ENCODE results near the gene BHMT. TPM values are rescaled to one million over a fixed set of nuclear protein-coding genes. Genes with fewer than 3 reads are reported as not detected.

The BHMT gene
- total and polyA plus RNA-seq, 9 of the 15 experiments (the other 6 are each of a cell fraction or from before 2014, with no cell fraction given) = not detected

GRCh38 chr5:79088507-79088906 lies 23.1 kb upstream of the BHMT start:
- intact Hi-C loops (cut with micrococcal nuclease) = no loop called here
- ATAC-seq (no peak), DNase-seq (ENCODE audit: extremely low read depth in 1 of 4, low spot score in 3 of 4) (no peak), FAIRE-seq (no peak)
- Histone ChIP-seq H3K4me1 (replicated peaks in 1 of 2; ENCODE audit: control insufficient read depth in 2 of 2, insufficient read depth in 2 of 2, low read length in 2 of 2) (no peaks in the 10 kb centered on the region), H3K4me2 (ENCODE audit: insufficient read depth, low read length) (no peak overlapping the region), H2AFZ (ENCODE audit: low read depth, low read length) (no peak overlapping the region), H3K4me3 (no peak overlapping the region), H3K9me3 (replicated peaks; ENCODE audit: control insufficient read depth, insufficient read depth, low read depth, low read length) (no peaks in the 10 kb centered on the region), H3K27ac (ENCODE audit: extremely low read depth, low read depth, low read length) (no peak overlapping the region), H3K27me3 (ENCODE audit: control insufficient read depth in 2 of 2, insufficient read depth in 2 of 2, low read length in 2 of 2) (peaks cover 10 to 12% of the 10 kb centered on the region in 2 experiments), H4K20me1 (replicated peaks; ENCODE audit: control insufficient read depth, insufficient read depth, low read length) (no peaks in the 10 kb centered on the region), H3K79me2 (ENCODE audit: control insufficient read depth, insufficient read depth, low read length) (no peaks in the 10 kb centered on the region), H3K36me3 (ENCODE audit: control insufficient read depth, insufficient read depth, low read length) (no peaks in the 10 kb centered on the region), H3K9ac (ENCODE audit: insufficient read depth in 1 of 2, low read depth in 2 of 2, low read length in 2 of 2) (no peak overlapping the region), H3K9me1 (ENCODE audit: control insufficient read depth, insufficient read depth, low read length) (no peaks in the 10 kb centered on the region)
- no peak for TF ChIP-seq CLOCK (CRISPR knock-in tag; IDR thresholded peaks at IDR 0.05; ENCODE audit: borderline replicate concordance)
- no peak for TF ChIP-seq ZNF696 (CRISPR knock-in tag; conservative IDR thresholded peaks at IDR 0.05)
- no peak for TF ChIP-seq GABPA (tag; conservative IDR thresholded peaks at IDR 0.05; ENCODE audit: low read depth)
- TF ChIP-seq TAF1 (IDR thresholded peaks at IDR 0.05; ENCODE audit: control insufficient read depth, extremely low read depth, insufficient read depth, low read length, severe bottlenecking) = no peak
- no peak for TF ChIP-seq SUPT5H (IDR thresholded peaks at IDR 0.05)
- no peak for TF ChIP-seq PRMT5 (CRISPR knock-in tag; IDR thresholded peaks at IDR 0.05)
- TF ChIP-seq FOXP1 (CRISPR knock-in tag; IDR thresholded peaks at IDR 0.05) = no peak
- no peak for TF ChIP-seq ZBTB33 (CRISPR knock-in tag; IDR thresholded peaks at IDR 0.05)
- no peak for TF ChIP-seq MTA3 (IDR thresholded peaks at IDR 0.05; ENCODE audit: borderline replicate concordance)
- in situ Hi-C loops (cut with MboI) = no loop called here
- ChIA-PET CTCF (ENCODE audit: low intra/inter-chr PET ratio) (no interaction called here), POLR2A (no interaction called here)
- no TSS peak for BruUV-seq (replicated peaks)
- WGBS (ENCODE audit: insufficient coverage, low coverage, missing lambda C conversion rate) = 0% methylated on average over 4 of the region's 4 CpGs
